OCI-M1 (cell line): ENCODE data around the gene PSMD12.
A peak's percentile ranks its signal among the peaks of the same experiment; 100 is the strongest.
"Not testable (repeated sequence)": the region's sequence is repeated elsewhere in the genome, so short reads cannot be mapped to it uniquely, and the experiment has no call there.

ENCODE experiments used
- DNase-seq: peaks from one replicate; lab custom pipeline; 2025; lab: John Stamatoyannopoulos, UW

The PSMD12 gene

DNA sequence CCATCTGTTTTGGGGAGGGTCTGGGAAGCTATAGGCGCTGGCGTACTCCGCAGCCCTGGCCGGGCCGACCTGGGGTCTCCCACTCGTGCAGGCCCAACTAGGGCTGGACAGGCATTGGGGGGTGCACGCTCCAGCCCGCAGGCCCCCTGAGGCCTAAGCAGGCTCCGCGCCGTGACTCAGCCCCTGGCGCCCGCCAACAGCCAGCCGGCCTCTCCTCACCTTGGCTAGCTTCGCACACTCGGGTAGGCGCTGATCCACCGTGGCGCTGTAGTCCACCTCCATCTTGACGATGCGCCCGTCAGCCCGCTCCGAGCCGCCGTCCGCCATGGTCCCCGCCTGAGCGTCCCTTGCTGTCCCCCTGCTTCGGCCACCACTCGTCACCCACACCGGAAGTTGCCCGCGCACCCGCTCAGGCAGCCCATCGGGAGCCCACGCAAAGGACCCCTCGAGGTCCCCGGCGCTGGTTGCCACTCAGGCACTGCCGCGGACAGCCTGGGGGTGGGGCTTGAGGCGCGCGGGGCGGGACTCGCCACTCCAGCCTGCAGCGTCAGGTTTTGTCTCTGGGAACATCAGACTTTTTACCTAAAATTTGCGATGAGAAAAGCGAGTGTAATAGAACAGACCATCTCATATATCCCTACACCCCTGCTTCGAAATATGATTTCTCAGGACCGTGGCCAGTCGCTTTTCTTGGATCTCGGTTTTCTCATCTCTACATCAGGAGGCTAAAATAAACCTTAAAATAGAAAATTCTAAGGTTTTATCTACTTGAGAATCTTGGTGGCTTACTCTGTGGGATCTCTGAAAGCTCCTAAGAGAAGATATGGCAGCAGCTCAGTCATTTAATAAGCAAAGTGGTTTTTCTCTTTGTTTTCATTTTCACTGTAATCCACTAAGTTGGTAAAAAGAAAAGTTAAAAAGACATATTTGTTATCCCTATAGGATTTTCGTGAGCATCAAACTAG is at the start of gene PSMD12:
PSMD12 (minus strand) TSS at position 385 of the 965 bp plus-strand sequence; CDS start at position 327, 58 bp downstream.
- peak; percentile 96 for DNase-seq

GRCh38 chr17:67415291-67415690 is 48.9 kb upstream of the PSMD12 start:
- DNase-seq = no peak

DNA sequence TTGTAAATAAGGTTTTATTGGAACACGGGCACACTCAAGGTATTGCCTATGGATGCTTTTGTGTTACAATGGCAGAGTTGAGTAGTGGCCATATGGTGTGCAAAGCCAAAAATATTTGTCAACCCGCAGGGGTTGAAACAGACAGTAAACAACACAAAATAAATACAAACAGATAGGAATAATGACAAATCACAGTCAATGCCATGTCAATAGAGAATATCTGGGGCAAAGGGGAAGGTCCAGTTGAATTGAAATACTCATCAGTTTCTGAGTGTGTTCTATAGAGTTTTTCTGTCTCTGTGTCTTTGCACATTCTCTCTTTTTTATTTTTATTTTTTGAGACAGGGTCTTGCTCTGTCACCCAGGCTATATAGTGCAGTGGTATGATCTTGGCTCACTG is 48.2 kb upstream of the PSMD12 start:
- DNase-seq = no peak

DNA sequence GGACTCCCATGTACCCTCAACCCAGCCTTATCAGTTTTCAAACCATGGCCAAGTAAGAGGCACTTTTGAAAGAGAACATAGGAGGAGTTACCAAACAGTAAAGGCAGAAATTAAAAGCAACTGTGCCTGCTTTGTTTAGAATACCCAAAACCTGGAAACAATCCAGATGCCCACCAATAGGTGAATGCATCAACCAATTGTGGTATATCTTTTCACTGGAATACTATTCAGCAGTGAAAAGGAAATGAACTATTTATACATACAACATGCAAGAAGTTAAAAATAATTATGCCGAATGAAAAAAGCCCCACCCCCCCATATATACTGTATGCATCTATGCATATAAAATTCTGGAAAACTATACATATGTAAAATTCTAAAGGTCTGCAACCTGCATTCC is 47.8 kb upstream of the PSMD12 start:
- no peak for DNase-seq

DNA sequence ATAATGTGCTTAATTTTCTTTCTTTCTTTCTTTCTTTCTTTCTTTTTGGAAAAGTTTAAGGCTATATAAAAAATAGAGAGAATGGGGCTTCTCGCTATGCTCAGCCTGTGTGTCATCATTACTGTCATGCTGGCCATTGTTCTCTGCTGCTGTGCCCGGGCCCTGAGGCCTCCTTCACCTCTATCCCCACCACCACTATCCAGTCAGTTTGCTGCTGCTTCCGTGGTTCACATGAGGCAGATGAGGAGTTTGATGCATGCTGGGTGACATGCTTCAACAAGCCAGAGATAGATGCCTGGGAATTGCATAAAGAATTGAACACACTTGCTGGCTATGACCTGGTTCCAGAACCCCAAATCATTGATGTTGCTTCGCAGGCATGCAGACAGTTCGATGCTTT is 47.0 kb upstream of the PSMD12 start:
- DNase-seq = no peak

DNA sequence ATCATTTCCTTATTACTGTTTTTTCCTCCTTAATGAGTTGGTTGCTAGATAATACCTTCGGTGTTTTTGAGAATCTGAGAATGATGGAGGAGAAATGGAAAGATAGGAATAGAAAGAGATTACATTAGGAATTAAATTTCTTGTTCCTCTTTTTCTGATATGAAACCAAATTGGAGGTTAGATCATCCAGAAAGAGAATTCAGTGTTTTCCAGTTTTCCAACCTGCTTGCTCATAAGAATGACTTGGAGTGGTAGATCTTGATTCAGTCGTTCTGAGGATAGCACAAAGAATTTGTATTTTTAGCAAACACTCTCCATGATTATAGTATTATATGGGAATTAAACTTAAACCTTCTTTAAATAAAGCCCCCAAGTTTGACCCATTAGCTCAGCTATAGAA is 46.6 kb upstream of the PSMD12 start:
- DNase-seq = no peak

GRCh38 chr17:67412032-67412431 is 45.7 kb upstream of the PSMD12 start:
- DNase-seq = no peak

GRCh38 chr17:67411397-67411796 is 45.0 kb upstream of the PSMD12 start:
- DNase-seq = no peak

DNA sequence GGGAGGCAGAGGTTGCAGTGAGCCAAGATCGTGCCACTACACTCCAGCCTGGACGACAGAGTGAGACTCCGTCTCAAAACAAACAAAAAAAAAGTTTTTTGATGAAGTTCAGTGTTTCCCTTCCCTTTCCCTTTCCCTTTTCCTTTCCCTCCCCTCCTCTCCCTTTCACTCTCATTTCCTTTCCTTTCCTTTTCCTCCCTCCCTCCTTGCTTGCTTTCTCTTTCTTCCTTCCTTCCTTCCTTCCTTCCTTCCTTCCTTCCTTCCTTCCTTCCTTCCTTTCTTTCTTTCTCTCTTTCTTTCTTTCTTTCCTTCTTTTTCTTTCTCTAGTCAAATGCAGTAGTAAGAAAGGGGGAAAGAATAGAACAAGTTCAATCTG is 42.1 kb upstream of the PSMD12 start:
- DNase-seq = not testable (repeated sequence)

DNA sequence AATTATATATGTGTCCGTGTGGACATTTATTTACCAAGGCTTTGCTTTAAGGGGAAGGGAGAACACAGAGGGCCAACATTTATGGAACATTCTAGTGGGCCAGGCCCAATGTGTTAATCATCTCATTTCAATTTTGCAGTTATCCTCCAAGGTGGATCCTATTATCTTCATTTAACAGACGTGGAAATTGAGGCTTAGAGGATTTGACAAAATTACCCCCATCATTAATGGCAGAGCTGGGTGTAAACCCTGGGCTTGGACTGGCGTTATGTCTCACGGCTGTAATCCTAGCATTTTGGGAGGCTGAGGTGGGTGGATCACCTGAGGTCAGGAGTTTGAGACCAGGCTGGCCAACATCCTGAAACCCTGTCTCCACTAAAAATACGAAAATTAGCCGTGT is 37.1 kb upstream of the PSMD12 start:
- no peak for DNase-seq

DNA sequence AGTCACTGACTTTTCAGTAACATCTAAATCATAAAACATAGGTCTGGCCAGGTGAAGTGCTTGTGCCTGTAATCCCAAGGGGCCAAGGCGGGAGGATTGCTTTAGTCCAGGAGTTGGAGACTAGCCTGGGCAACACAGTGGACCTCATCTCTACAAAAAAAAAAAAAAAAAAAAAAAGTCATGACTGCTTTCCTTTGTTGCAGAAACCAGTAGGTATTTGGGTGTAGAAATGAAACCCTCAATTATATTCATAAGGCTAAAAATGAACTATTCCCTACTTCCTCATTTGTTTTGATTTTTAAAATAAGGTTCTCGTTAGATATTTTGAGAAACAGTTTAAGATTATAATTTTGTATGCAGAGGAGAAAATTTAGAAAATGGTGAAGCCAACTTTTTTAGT is 36.7 kb upstream of the PSMD12 start:
- DNase-seq = no peak

DNA sequence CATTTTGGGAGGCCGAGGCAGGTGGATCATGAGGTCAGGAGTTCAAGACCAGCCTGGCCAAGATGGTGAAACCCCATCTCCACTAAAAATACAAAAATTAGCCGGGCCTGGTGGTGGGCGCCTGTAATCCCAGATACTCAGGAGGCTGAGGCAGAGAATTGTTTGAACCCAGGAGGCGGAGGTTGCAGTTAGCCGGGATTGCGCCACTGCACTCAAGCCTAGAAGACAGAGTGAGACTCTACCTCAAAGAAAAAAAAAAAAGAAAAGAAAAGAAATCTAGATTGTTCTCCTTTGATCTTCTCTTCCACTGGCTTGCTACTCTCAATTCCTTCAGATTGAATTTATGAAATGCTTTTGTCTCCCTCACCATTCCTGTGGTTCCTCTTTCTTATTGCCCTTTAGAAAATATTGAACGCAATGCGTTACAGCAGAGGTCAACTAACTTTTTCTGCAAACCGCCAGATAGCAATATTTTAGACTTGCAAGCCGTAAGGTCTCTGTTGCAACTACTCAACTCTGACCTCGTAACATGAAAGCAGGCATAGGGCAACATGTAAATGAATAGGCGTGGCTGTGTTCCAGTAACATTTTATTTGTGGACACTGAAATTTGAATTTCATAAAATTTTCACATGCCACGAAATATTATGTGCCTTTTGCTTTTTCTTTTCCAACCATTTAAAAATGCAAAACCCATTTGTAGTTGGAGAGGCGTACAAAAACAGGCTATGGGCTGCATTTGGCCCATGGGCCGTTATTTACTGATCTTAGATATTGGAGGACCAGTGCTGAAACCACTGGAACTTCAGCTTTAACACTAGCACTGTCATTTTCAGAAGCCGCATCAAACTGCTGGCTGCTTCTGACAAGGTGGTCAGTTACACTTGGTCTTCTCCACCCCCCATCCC is 35.5 kb upstream of the PSMD12 start:
- no peak for DNase-seq

DNA sequence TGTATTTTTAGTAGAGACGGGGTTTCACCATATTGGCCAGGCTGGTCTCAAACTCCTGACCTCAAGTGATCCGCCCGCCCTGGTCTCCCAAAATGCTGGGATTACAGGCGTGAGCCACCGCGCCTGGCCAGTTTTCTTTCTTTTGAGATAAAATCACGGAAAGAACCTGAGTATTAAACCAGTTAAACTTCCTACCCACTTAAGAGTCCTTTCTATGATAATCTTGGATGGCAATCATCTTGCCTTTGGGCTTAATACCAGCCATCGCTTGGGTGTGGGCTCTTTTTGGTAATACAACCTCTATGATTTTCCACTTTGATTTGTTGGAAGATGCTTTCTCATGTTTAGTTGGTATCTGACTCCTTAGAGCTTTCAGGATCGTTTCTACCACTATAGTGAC is 34.7 kb upstream of the PSMD12 start:
- DNase-seq = no peak

GRCh38 chr17:67400193-67400592 is 33.8 kb upstream of the PSMD12 start:
- no peak for DNase-seq

DNA sequence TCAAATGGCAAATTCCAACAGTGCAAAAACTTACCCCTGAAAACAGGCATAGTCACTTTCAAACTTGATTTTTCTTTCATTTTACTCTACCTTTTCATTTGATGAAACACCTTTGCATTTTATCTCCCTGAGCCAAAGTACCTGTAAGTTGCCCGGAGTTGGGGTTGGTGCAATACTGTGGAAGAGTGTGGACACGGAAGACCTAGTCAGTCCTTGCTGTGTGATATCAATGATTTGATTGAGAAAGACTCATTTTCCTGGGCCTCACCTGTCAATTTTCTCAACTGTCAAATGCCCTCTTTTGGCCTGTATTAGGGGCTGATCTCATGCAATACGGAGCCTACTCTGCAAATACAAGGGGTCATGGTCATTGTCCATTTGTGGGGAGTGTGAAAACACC is 33.3 kb upstream of the PSMD12 start:
- no peak for DNase-seq

DNA sequence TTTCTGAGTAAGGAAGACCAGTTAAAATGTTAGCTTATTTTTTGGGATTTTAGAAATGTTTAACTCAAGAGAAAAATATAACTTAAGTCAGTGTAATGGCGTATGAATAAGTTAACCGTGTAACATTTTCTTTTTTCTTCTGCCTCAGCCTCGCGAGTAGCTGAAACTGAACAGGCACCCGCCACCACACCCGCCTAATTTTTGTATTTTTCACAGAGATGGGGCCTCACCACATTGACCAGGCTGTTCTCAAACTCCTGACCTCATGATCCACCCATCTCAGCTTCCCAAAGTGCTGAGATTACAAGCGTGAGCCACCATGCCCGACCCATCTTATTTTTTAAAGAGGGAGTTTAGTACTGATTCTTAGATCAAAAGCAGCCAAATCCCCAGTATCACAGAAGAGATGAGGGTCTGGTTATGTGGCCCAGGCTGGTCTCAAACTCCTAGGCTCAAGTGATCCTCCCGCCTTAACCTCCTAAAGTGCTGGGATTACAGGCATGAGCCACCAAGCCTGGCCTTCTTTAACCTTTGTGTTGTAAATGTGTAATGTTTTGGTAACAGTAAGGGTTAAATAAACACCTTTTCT is 27.5 kb upstream of the PSMD12 start:
- DNase-seq = no peak

DNA sequence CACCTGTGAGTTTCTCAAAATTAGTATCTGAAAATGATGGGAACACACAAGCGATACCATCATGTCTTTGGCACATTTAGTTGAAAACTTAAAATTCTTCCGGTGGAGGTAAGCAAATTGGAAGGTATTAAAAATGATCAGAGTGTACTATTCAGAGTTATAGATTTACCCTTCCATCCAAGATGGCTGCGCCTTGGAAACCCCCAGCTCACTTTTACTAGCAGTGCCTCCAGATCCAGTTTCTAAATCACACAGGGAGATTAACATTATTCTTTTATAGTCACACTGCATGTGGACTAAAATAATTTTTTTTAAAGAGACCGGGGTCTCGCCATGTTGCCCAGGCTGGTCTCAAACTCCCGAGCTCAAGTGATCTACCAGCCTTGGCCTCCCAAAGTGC is 25.7 kb upstream of the PSMD12 start:
- DNase-seq = no peak

DNA sequence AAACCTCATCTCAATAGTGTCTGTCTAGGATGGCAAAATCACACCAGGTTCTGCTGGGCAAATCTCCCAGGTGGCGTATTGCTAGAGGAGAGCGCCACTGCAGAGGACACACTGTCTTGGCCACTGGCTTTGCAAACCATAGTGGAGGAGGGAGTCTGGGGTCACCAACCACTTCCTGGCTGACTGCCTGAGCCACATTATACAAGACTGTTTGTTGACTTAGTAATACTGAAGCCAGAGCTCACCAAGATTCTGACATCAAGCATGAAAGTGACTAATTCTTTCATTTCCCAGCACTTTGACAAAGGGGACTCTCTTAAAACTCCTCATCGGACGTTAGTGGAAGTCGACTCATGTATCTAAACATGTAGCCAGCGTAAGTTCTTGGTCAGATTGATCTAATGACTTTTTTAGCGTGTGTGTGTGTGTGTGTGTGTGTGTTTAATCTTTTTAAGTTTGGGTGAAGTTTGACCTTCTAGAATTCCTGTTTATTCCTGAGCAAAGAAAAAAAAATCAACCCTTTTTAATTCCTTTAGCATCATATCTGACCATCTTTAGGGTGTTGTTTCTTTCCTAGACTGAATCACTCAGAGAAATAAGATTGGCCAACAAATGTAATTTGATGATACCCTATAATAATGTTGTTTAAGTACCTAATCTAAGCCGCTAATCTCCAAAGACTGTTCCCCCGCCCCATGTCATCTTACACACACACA is 24.4 kb upstream of the PSMD12 start:
- DNase-seq = no peak

DNA sequence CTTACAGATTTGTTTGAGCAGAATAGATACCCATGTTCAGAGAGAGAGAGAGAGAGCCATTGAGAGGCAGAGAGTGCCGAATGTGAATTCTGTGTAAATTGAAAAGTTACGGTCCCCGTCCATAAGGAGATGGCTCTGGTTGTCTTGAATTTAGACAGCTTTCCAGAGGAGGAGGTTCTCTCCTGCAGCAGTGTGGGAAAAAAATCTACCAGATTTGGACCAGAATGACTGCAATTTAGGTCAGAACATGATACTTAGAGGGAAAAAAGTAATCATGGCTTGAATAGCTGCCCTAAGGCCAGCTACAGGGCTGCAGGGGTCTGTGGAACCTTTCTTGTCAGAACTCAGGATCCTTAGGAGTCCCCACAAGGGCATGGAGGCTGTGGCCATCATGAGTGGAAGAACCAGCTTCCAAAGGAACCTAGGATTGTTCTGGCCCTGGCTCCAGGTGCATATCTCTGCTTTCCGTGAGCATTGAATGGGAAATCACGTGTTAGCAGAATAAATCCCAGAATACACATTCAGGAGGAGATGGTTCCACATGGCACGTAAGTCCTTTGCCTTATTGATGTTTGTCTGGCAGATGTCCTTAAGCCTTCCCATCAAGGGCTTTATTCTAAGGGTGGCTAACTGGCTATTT is 23.7 kb upstream of the PSMD12 start:
- DNase-seq = no peak

GRCh38 chr17:67388986-67389385 is 22.6 kb upstream of the PSMD12 start:
- DNase-seq = no peak

DNA sequence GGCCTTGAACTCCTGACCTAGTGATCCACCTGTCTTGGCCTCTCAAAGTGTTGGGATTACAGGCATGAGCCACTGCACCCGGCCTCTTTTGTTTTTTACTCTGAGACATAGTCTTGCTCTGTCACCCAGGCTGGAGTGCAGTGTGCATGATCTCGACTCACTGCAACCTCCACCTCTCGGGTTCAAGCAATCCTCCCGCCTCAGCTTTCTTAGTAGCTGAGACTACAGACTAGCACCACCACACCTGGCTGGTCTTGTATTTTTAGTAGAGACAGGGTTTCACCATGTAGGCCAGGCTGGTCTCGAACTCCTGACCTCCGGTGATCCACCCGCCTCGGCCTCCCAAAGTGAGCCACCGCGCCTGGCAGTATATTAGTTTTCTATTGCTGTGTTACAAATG is 22.2 kb upstream of the PSMD12 start:
- not testable (repeated sequence) for DNase-seq
